Measurements from ENCODE around the gene MPZL1.

Gene MPZL1

DNA sequence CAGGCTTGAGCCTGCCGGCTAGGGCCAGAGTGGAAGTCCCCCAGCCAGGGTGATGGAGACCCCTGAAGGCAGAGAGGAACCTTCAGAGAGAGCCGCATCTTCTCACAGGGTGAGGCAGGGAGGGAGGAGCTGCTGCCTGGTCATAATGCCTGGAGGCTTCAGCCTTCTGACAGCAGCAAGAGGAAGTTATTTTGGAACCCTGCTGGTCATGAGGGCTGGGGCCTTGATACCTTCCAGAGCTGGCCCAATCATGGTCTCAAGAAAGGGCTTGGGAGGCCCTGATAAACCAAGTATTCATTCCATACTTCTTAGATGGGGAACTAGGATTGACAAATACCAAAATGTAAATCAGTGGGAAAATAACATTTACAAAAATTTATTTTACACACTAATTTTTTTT lies 26.6 kb upstream of the MPZL1 start:
- Histone ChIP-seq H3K27me3 (ENCODE audit: control insufficient read depth, insufficient read depth, low read length) (no peaks in the 10 kb centered on the region), H3K9ac (ENCODE audit: low read length) (no peak overlapping the region), H3K4me3 (ENCODE audit: low read depth, low read length) (no peak overlapping the region), H3K27ac (ENCODE audit: low read depth, low read length) (no peak overlapping the region), H3K4me1 (ENCODE audit: control insufficient read depth, insufficient read depth, low read length) (no peaks in the 10 kb centered on the region; the same call in 1 of the 2 replicates), H3K36me3 (ENCODE audit: control insufficient read depth, insufficient read depth, low read length) (no peaks in the 10 kb centered on the region), H3K9me3 (ENCODE audit: control insufficient read depth, insufficient read depth, low read depth, low read length) (no peaks in the 10 kb centered on the region)

GRCh38 chr1:167695756-167696561 lies 25.8 kb upstream of the MPZL1 start:
- Histone ChIP-seq H3K36me3 (ENCODE audit: control insufficient read depth, insufficient read depth, low read length) (no peaks in the 10 kb centered on the region), H3K9me3 (ENCODE audit: control insufficient read depth, insufficient read depth, low read depth, low read length) (no peaks in the 10 kb centered on the region), H3K27ac (ENCODE audit: low read depth, low read length) (no peak overlapping the region), H3K4me1 (ENCODE audit: control insufficient read depth, insufficient read depth, low read length) (no peaks in the 10 kb centered on the region; the same call in 1 of the 2 replicates), H3K4me3 (ENCODE audit: low read depth, low read length) (no peak overlapping the region), H3K27me3 (ENCODE audit: control insufficient read depth, insufficient read depth, low read length) (no peaks in the 10 kb centered on the region), H3K9ac (ENCODE audit: low read length) (no peak overlapping the region)

DNA sequence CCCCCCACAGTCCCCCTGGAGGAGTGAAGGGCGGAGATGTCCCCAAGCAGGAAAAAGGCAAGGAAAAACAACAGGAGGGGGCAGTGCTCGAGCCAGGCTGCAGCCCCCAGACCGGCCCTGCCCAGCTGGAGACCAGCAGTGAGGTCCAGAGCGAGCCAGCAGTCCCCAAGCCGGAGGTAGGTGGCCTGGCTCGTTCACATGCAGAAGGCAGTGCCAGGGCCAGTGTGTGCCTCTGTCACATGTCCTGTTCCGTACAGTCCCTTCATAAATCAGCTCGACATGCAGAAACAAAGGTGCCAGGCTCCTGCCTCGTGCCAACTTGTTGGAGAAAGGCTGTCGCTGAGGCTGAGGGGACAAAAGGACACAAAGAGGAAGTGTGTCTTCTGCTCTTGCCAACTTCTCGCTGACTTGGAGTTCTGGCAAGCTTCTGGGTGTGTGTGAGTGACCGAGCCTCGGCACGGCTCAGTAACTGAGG lies 24.1 kb upstream of the MPZL1 start:
- H3K27ac ChIP-seq (ENCODE audit: low read depth, low read length) = no peak overlapping the region
- no peaks in the 10 kb centered on the region; the same call in 1 of the 2 replicates for H3K4me1 ChIP-seq (ENCODE audit: control insufficient read depth, insufficient read depth, low read length)

DNA sequence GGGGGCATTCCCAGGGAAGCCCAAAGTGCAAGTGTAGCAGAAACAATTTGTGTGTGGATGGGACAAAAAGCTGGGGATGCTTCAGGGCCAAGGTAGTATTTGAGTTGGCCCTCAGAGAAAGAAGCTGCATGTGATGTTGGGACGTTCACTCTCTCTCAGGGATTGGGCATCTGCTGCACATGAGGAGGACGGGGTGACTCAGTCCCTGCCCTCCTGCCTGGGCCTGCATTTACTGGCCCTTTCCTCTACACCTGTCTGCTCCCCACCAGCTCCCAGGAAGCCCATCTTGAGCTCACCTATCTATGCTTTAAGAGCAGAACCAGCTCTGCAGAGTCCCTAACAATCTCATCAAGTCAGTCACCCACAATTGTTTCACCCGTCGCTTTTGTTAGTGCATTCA lies 23.5 kb upstream of the MPZL1 start:
- no peaks in the 10 kb centered on the region for H3K9me3 ChIP-seq (ENCODE audit: control insufficient read depth, insufficient read depth, low read depth, low read length)
- H3K4me3 ChIP-seq (ENCODE audit: low read depth, low read length) = no peak overlapping the region
- no peaks in the 10 kb centered on the region; the same call in 1 of the 2 replicates for H3K4me1 ChIP-seq (ENCODE audit: control insufficient read depth, insufficient read depth, low read length)
- H3K27ac ChIP-seq (ENCODE audit: low read depth, low read length) = no peak overlapping the region
- no peak overlapping the region for H3K9ac ChIP-seq (ENCODE audit: low read length)
- H3K36me3 ChIP-seq (ENCODE audit: control insufficient read depth, insufficient read depth, low read length) = no peaks in the 10 kb centered on the region
- H3K27me3 ChIP-seq (ENCODE audit: control insufficient read depth, insufficient read depth, low read length) = no peaks in the 10 kb centered on the region

More for the DNA sequence above, 24.1 kb upstream of the MPZL1 start:
- no peak overlapping the region for H3K4me3 ChIP-seq (ENCODE audit: low read depth, low read length)
- H3K9ac ChIP-seq (ENCODE audit: low read length) = no peak overlapping the region
- no peaks in the 10 kb centered on the region for H3K9me3 ChIP-seq (ENCODE audit: control insufficient read depth, insufficient read depth, low read depth, low read length)
- H3K27me3 ChIP-seq (ENCODE audit: control insufficient read depth, insufficient read depth, low read length) = no peaks in the 10 kb centered on the region
- no peaks in the 10 kb centered on the region for H3K36me3 ChIP-seq (ENCODE audit: control insufficient read depth, insufficient read depth, low read length)

DNA sequence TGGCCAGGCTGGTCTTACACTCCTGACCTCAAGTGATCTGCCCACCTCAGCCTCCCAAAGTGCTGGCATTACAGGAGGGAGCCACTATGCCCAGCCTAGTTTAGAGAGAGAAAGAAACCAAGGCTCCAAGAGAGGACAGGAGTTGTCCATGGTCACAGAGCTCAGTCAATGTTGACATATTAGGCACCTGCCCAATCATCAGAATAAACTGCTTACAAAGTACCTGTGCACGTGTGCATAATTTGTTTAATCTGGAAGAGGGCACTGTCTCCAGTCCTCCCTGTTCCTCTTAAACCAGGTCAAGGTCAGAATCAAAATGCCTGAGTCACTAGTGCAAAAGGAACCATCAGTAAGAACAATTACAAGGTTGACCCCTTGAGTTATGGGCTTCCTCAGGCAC lies 20.3 kb upstream of the MPZL1 start:
- H3K9me3 ChIP-seq (ENCODE audit: control insufficient read depth, insufficient read depth, low read depth, low read length) = no peaks in the 10 kb centered on the region
- H3K36me3 ChIP-seq (ENCODE audit: control insufficient read depth, insufficient read depth, low read length) = no peaks in the 10 kb centered on the region
- H3K4me1 ChIP-seq (ENCODE audit: control insufficient read depth, insufficient read depth, low read length) = peaks cover 20% of the 10 kb centered on the region
- no peak overlapping the region for H3K27ac ChIP-seq (ENCODE audit: low read depth, low read length)
- H3K27me3 ChIP-seq (ENCODE audit: control insufficient read depth, insufficient read depth, low read length) = no peaks in the 10 kb centered on the region
- no peak overlapping the region for H3K9ac ChIP-seq (ENCODE audit: low read length)
- no peak overlapping the region for H3K4me3 ChIP-seq (ENCODE audit: low read depth, low read length)

- Histone ChIP-seq H3K9me3 (ENCODE audit: control insufficient read depth, insufficient read depth, low read depth, low read length) (no peaks in the 10 kb centered on the region), H3K9ac (ENCODE audit: low read length) (no peak overlapping the region), H3K27me3 (ENCODE audit: control insufficient read depth, insufficient read depth, low read length) (no peaks in the 10 kb centered on the region), H3K36me3 (ENCODE audit: control insufficient read depth, insufficient read depth, low read length) (no peaks in the 10 kb centered on the region), H3K4me3 (ENCODE audit: low read depth, low read length) (no peak overlapping the region), H3K27ac (ENCODE audit: low read depth, low read length) (no peak overlapping the region), H3K4me1 (ENCODE audit: control insufficient read depth, insufficient read depth, low read length) (peaks cover 30% of the 10 kb centered on the region)
These were observed 18.2 kb upstream of the MPZL1 start for GRCh38 chr1:167703557-167703956.

GRCh38 chr1:167704715-167705114 lies 17.1 kb upstream of the MPZL1 start:
- Histone ChIP-seq H3K9ac (ENCODE audit: low read length) (no peak overlapping the region), H3K9me3 (ENCODE audit: control insufficient read depth, insufficient read depth, low read depth, low read length) (no peaks in the 10 kb centered on the region), H3K36me3 (ENCODE audit: control insufficient read depth, insufficient read depth, low read length) (no peaks in the 10 kb centered on the region), H3K4me3 (ENCODE audit: low read depth, low read length) (no peak overlapping the region), H3K4me1 (ENCODE audit: control insufficient read depth, insufficient read depth, low read length) (peaks cover 30% of the 10 kb centered on the region), H3K27ac (ENCODE audit: low read depth, low read length) (no peak overlapping the region), H3K27me3 (ENCODE audit: control insufficient read depth, insufficient read depth, low read length) (no peaks in the 10 kb centered on the region)

DNA sequence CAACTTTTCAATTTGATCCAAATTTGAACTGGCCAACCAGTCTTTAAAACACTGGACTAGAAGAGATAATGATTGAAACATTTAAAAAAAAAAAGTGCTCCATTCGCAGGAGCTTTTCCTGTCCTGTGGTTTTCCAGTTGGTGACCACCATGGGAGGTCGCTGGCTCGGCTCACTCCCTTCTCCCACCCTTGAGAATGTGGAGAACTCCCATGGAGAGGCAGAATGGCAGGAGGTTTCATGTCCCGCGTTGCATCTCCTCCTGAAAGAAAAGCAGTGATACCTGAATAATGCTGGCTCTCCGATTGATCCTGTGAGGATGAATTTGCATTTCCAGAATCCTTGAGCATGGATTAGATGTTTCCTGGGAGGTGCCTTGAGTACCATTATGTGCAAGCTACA lies 16.5 kb upstream of the MPZL1 start:
- Histone ChIP-seq H3K9ac (ENCODE audit: low read length) (no peak overlapping the region), H3K4me3 (ENCODE audit: low read depth, low read length) (peak overlapping the region; percentile 26; the same call in 1 of the 2 replicates), H3K36me3 (ENCODE audit: control insufficient read depth, insufficient read depth, low read length) (no peaks in the 10 kb centered on the region), H3K27me3 (ENCODE audit: control insufficient read depth, insufficient read depth, low read length) (no peaks in the 10 kb centered on the region), H3K9me3 (ENCODE audit: control insufficient read depth, insufficient read depth, low read depth, low read length) (no peaks in the 10 kb centered on the region), H3K27ac (ENCODE audit: low read depth, low read length) (no peak overlapping the region), H3K4me1 (ENCODE audit: control insufficient read depth, insufficient read depth, low read length) (peaks cover 32% of the 10 kb centered on the region)

GRCh38 chr1:167706363-167706762 lies 15.4 kb upstream of the MPZL1 start:
- Histone ChIP-seq H3K4me3 (ENCODE audit: low read depth, low read length) (no peak overlapping the region), H3K27ac (ENCODE audit: low read depth, low read length) (no peak overlapping the region), H3K36me3 (ENCODE audit: control insufficient read depth, insufficient read depth, low read length) (no peaks in the 10 kb centered on the region), H3K9ac (ENCODE audit: low read length) (no peak overlapping the region), H3K27me3 (ENCODE audit: control insufficient read depth, insufficient read depth, low read length) (no peaks in the 10 kb centered on the region), H3K9me3 (ENCODE audit: control insufficient read depth, insufficient read depth, low read depth, low read length) (no peaks in the 10 kb centered on the region), H3K4me1 (ENCODE audit: control insufficient read depth, insufficient read depth, low read length) (peaks cover 33% of the 10 kb centered on the region)

- no peak overlapping the region for H3K27ac ChIP-seq (ENCODE audit: low read depth, low read length)
- H3K4me1 ChIP-seq (ENCODE audit: control insufficient read depth, insufficient read depth, low read length) = peaks cover 33% of the 10 kb centered on the region
- no peak overlapping the region for H3K4me3 ChIP-seq (ENCODE audit: low read depth, low read length)
- H3K9ac ChIP-seq (ENCODE audit: low read length) = no peak overlapping the region
- 0 out of 2 replicates have a peak, but pooled peaks cover 3% of the 10 kb centered on the region for H3K27me3 ChIP-seq (ENCODE audit: control insufficient read depth, insufficient read depth, low read length)
- H3K9me3 ChIP-seq (ENCODE audit: control insufficient read depth, insufficient read depth, low read depth, low read length) = no peaks in the 10 kb centered on the region
- H3K36me3 ChIP-seq (ENCODE audit: control insufficient read depth, insufficient read depth, low read length) = no peaks in the 10 kb centered on the region
These were observed 14.6 kb upstream of the MPZL1 start for GRCh38 chr1:167706931-167707877.

DNA sequence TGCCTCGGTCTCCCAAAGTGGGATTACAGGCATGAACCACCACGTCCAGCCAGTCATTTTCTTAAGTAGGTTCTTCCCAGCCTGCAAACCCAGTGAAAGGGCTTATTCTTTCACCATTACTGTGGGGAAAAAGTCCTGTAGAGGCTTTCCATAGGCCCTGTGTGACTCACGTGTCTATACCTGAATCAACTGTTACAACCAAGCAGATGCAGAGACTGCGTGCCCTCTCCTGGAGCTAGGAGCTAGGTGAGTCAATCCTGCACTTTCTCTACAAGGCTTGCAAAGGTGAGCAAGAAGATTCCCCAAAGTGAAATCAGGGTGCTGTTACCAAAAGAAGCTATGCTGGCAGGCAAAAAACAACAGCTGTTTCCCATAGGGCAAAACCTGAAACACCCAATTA lies 13.8 kb upstream of the MPZL1 start:
- Histone ChIP-seq H3K4me3 (ENCODE audit: low read depth, low read length) (no peak overlapping the region), H3K9me3 (ENCODE audit: control insufficient read depth, insufficient read depth, low read depth, low read length) (no peaks in the 10 kb centered on the region), H3K36me3 (ENCODE audit: control insufficient read depth, insufficient read depth, low read length) (no peaks in the 10 kb centered on the region), H3K9ac (ENCODE audit: low read length) (no peak overlapping the region), H3K27ac (ENCODE audit: low read depth, low read length) (no peak overlapping the region), H3K27me3 (ENCODE audit: control insufficient read depth, insufficient read depth, low read length) (peaks cover 9% of the 10 kb centered on the region), H3K4me1 (ENCODE audit: control insufficient read depth, insufficient read depth, low read length) (peaks cover 33% of the 10 kb centered on the region)

Measured in HUES6 (cell line).